ENCODE measurements around the gene DOCK7.
"Not testable (repeated sequence)": the region's sequence is repeated elsewhere in the genome, so short reads cannot be mapped to it uniquely, and the experiment has no call there.

Gene DOCK7

GRCh38 chr1:62689524-62689923, 1.3 kb upstream of the DOCK7 start:
- DNase-seq: no peak

GRCh38 chr1:62688687-62689085, 500 bp upstream of the DOCK7 start:
- DNase-seq: no peak

DNA sequence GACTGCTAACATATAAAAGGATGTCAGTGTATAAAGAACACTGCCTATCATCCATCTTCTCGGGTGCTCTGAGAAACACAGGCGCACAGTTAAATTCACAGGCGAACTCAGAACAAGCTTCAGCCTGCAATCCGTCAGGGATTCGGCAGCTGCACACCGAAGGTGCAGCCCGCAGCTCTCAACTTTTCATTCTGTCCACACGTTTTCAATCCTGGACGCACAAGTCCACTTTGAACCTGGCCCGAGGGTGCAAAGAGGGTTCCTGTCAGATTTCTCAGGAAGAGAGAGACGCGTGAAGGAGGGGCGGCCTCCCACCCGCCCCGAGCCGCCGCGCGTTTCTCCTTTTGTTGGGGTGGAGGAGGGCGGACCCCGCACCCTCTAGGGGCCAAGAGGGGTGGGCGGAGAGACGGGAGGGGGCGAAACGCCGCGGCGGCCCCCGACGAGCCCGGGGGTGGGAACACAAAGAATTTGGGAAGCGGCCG, 724 bp downstream of the DOCK7 start:
- DNase-seq: no peak

GRCh38 chr1:62686822-62687221, 1.4 kb downstream of the DOCK7 start:
- DNase-seq: no peak

DNA sequence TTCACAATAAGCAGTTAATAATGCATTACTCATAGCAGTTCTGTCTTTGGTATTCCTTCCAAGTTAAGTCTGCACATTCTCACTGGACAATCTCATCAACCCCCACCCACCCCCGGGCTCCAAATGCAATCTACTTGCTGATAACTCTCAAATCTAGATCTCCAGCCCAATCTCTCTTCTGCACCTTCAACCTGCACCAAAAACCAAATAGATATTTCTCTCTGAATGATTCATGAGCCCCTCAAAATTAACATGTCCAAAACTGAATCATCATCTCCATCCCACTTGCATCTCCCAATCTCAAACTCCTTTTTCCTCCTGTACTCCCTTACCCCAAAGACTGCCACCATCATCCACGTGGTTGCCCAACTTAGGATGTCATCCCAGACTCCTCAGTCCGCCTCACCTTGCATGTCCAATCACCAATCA, 2.7 kb downstream of the DOCK7 start:
- no peak for DNase-seq

- DNase-seq: no peak
These were observed 5.7 kb downstream of the DOCK7 start for GRCh38 chr1:62682531-62682930.

DNA sequence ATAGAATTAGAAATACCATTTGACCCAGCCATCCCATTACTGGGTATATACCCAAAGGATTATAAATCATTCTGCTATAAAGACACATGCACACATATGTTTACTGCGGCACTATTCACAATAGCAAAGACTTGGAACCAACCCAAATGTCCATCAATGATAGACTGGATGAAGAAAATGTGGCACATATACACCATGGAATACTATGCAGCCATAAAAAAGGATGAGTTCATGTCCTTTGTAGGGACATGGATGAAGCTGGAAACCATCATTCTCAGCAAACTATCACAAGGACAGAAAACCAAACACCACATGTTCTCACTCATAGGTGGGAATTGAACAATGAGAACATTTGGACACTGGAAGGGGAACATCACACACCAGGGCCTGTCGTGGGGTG, 7.2 kb downstream of the DOCK7 start:
- DNase-seq: not testable (repeated sequence)

DNA sequence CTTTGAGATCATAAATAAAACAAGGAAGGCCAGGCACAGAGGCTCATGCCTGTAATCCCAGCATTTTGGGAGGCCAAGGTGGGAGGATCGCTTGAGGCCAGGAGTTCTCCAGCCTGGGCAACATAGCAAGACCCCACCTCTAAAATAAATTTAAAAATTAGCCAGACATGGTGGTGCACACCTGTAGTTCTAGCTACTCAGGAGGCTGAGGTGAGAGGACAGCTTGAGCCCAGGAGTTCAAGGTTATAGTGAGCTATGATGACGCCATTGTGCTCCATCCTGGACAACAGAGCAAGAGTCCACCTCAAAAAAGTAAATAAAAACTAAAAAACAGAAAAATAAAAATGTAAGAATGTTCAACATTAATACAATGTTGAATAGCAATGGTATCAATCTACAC, 10.4 kb downstream of the DOCK7 start:
- DNase-seq: not testable (repeated sequence)

DNA sequence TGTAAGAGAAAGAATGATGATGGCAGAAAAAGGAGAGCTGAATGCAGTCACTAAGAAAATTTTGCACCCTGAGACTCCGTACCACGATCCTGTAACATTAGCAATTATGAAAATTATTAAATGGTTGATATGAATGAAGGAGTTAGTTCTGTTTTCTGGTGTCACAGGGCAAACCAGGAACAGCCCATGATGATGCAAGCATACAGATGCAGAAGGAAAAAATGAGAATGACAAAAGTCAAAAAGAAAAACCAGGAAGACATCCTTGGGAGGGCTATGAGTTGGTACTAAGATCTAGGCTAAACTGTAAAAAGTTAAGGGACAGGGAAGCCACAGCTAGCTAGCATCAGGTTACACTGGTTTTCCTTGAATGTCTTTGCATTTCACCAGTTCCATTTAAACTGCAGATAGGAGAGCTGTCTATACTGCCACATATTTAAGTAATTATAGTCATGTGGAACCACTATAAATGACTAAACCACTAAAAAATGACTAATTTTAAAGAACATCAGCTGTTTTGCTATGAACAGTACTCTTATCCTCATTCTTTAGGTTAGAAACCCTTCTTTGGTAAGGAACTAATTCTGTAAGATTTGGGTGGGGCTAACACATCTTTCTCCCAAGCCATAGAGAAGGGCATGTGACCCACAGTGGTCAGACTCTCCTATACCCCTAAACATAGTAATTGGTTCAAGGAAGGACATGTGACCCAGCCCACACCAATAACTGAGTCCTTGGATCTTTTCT, 11.4 kb downstream of the DOCK7 start:
- DNase-seq: no peak

DNA sequence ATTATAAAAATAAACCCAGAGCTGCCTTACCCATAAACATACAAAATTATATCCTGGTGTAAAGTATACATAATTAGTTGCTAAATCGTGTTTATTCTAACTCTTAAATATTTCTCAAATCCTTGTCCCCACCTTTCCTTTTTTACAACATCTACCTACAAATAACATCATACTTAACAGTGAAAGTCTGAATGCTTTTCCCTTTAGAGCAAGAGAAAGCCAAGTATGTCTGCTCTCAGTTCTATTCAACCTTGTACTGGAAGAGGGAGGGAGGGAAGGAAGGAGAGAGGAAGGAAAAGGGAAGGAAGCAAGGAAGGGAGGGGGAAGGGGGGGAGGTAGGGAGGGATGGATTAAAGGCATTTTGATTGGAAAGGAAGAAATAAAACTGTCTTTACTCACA, 14.6 kb downstream of the DOCK7 start:
- no peak for DNase-seq

DNA sequence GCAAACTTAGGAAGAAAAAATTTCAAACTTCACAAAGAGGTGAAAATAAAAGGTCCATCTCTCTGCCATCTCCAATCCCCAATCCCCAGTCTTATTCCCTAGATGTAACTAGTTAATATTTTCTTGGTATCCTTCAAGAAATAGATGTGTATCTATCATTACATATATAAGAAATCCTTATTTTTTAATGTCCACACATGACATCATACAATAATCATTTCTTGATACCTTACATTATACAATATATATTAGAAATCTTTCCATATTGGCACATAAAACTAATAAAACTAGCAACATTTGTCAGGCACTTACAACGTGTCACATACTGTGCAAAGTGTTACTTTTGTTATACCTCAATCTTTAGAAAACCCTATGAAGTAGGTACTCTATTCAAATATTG, 16.2 kb downstream of the DOCK7 start:
- no peak for DNase-seq

DNA sequence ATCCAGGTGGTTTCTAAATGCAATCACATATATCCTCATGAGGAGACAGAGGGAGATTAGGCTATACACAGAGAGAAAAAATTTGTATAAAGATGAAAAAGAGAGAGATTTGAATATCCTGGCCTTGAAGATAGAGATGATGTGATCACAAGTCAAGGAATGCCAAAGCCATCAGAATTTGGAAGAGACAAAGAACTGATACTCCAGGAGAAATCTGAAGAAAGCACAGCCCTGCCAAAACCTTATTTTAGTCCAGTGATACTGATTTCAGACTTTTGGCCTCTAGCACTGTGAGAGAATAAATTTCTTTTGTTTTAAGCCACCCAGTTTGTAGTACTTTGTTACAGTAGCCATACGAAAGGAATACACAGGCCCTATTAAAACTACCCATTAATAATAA, 33.4 kb downstream of the DOCK7 start:
- no peak for DNase-seq

DNA sequence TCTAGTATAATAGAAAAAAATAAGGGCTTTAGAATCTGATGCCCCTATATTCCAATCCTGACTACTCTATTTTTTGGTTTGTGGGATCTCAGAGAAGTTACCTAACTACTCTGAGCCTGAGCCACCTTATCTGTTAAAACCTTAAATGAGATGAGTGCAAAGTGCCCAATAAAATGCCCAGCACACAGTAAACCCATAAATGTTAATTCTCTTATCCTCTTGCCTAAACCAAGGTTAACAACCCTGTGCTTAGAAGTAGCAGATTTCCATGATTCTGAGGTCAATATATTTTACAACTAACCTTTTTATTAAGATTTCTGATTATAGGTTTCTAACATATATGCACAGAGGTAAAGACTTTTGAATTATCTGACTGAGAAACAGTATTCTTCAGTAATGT, 35.8 kb downstream of the DOCK7 start:
- no peak for DNase-seq

DNA sequence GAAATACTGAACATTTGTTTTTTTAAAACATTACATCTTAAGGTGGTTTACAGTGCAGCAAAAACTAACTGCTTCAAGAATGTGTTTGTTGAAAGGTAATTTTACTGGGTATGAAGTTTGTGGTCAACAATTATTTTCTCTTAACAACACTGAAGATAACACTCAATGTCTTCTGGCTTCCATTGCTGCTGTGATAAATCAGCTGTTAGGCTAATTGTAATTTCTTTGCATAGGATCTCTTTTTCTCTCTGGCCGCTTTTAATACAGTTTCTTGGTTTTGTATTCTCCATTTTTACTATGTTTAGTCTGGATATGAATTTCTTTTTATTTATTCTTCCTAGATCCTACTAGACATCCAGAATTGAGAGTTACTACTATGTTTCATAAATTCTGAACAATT, 44.9 kb downstream of the DOCK7 start:
- DNase-seq: no peak

- DNase-seq: no peak
These were observed 50.6 kb downstream of the DOCK7 start for GRCh38 chr1:62637392-62638105.

GRCh38 chr1:62628506-62628905, 59.7 kb downstream of the DOCK7 start:
- no peak for DNase-seq

DNA sequence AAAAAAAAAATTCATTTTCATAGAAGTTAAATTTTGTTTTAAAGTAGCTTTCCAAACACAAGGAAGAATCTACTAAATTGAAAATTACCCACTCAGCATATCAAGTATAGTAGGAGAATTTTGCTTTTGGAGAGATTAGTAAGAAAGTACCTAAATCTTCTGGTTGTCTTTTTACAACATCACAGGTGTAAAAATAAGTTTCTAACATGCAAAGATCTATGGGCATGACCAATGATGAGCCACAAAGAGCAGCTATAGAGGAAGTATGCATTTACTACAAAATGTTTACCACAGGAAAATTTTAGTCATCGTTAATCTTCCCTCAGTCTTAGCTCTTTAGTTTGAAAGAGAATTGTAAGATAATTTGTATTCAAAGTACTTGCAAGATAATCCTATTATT, 62.8 kb downstream of the DOCK7 start:
- DNase-seq: no peak

- DNase-seq: no peak
These were observed 66.3 kb downstream of the DOCK7 start for GRCh38 chr1:62621907-62622306.

DNA sequence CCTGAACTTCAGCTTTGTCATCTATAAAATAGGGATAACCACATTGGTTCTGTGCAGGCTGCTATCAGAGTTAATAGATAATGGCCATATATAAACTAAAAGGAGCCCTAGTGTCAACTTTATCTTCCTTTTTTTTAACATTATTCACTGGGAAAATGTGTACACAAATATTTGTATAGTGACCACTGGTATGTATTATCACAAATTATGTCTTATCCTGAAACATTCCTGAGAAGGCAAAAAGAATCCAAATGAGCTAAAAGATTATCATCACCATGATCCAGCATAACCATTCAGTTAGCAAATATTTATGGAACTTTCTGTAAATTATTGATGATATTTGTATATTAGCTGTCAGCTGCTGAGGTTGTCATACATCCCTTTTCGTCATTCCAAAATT, 74.3 kb downstream of the DOCK7 start:
- DNase-seq: no peak

DNA sequence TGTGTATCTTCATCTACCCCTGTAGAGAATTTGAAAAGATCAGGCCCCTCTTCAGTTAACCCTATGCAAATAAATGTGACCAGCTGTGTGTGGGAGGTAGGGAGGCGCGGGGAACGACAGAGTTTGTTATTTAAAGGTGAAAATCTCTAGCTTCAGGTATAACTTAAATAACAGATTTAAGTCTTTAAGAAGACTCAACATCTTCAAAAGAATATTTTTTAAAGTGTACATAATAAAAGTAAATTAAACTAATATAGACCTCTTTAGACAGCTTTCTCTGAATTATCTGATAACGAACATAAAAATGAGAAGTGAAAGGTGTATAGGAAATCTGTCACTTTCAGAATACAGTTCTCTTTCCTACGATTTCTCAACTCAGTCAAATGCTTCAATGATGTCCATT, 74.9 kb downstream of the DOCK7 start:
- no peak for DNase-seq

DNA sequence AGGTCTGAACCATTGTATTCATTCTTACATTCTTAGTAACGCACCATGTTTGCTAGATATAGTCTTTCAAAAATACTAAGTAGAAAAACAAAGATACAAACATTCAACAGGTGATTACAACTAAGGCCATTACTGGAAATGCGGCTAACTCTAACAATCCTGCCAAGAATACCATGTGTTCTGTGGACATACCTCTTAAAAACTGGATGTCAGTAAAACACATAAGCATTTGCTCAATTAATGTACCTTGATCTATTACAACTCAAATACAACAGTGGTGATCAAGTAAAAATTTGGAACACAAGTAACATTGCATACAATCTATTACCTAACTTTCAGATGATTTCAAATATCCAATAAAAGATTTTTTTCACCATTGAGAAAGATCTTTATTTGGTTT, 75.4 kb downstream of the DOCK7 start:
- DNase-seq: no peak

GRCh38 chr1:62610588-62610987, 77.6 kb downstream of the DOCK7 start:
- DNase-seq: not testable (repeated sequence)

- no peak for DNase-seq
These were observed 79.3 kb downstream of the DOCK7 start for GRCh38 chr1:62608905-62609304.

GRCh38 chr1:62601457-62601856, 86.7 kb downstream of the DOCK7 start:
- no peak for DNase-seq

DNA sequence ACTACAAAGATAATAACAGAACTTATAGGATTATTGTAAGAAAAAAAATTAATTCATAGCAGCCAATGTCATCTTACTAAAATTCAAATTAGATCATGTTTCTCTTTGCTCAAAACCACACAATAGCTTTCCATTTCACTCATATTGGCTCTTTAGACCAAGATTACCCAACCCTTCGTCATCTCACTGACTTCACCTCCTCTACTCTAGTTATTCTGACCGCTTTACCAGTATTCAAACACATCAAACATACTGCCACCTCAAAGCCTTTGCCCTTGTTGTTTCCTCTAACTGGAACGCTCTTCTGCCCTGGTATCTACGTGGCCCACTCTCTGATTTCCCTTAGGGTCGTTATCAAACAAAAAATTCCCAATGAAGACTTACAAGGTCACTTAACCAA, 89.1 kb downstream of the DOCK7 start:
- no peak for DNase-seq

Data from SIG-M5 (cell line).